Endometrium (tissue), 2 donors: ENCODE data around the gene FAM181B.

Source experiments
- FAIRE-seq: peaks from 2 replicates; lab custom pipeline; 2012; peaks lifted over from hg19 to GRCh38; lab: Jason Lieb, UNC
- donor health status: control.
- donor health status: control.

The FAM181B gene, protein sequence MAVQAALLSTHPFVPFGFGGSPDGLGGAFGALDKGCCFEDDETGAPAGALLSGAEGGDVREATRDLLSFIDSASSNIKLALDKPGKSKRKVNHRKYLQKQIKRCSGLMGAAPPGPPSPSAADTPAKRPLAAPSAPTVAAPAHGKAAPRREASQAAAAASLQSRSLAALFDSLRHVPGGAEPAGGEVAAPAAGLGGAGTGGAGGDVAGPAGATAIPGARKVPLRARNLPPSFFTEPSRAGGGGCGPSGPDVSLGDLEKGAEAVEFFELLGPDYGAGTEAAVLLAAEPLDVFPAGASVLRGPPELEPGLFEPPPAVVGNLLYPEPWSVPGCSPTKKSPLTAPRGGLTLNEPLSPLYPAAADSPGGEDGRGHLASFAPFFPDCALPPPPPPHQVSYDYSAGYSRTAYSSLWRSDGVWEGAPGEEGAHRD

DNA sequence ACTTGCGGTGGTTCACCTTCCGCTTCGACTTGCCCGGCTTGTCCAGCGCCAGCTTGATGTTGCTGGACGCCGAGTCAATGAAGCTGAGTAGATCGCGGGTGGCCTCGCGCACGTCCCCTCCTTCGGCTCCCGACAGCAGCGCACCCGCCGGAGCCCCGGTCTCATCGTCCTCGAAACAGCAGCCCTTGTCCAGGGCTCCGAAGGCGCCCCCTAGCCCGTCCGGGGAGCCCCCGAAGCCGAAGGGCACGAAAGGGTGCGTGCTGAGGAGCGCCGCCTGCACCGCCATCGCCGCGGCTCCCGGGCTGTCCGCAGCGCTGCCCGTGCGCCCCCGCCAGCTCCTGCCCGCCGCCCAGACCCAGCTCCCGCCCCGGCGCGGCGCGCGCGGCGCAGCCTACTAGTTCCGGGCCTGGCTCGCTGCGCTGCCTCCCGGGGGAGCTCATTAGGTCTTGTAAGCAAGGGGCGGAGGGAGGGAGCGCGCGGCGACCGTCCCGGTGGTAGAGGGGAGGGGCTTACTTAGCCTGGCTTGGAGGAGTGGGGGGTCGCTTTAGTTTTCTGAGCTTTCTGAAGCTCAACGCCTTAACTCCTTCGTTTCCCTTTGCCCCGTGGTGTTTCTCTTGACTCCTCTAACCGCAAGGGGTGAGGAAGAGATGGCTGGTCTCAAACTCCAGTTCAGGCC is at the start of gene FAM181B:
FAM181B (minus strand) TSS at position 421 of the 676 bp plus-strand sequence; CDS start at position 286, 135 bp downstream.
- FAIRE-seq: no peak

DNA sequence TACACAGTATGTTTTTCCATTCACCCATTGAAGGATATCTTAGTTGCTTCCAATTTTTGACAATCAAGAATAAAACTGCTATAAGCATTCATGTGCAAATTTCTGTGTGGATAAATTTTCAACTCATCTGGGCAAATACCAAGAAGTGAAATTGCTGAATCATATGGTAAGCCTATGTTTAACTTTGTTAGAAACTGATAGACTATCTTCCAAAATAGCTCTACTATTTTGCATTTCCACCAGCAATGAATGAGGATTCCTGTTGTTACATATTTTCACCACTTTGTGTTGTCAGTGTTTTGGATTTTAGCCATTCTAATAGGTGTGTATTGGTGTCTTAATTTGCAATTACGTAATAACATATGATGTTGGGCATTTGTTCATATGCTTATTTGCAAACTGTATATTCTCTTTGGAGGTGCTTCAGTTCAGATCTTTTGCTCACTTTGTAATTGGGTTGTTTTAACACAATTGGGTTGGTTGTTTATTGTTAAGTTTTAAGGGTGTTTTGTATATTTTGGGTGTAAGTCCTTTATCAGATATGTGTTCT is 49.2 kb upstream of the FAM181B start:
- FAIRE-seq: no peak

- peak; percentile 99 for FAIRE-seq
Observed at GRCh38 chr11:82778776-82779175, 45.1 kb upstream of the FAM181B start.

DNA sequence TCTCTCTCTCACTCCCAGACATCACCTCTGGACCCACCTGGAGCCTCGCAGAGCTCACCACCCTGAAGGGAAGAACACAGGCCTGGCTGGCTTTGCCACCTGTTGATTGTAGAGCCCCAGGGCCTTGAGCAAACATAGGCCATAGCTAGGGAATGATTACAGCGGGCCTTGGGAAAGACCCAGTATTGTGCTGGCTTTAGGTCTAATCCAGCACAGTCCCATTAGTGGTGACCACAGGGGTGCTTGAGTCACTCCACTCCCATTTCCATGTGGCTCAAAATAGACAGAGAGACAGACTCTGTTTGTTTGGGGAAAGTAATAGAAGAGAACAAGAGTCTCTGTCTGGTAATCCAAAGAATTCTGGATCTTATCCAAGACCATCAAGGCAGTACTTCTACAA is 42.7 kb upstream of the FAM181B start:
- FAIRE-seq: no peak

DNA sequence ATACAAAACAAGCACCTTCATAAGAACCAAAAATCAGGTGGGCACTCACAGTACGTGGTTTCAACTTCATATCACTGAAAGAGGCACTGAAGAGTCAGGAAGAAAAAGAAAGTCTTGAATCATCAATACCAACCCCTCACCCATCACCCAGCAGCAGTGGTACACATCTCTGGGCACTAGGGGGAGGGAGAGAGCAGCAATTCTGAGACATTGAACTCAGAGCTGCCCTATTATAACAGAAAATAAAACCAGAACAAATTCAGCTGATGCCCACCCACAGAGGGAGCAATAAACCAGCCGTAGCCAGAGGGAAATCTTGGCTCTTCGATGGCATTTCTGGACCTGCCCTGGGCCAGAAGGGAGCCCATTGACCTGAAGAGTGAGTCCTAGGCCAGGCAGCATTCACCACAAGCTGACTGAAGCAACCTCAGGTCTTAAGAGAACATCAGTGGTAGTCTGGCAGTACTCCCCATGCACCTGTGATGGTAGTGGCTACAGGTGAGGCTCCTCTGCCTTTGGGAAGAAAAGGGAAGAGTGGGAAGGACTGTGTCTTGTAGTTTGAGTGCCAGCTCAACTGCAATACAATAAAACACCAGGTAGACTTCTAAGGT is 42.2 kb upstream of the FAM181B start:
- no peak for FAIRE-seq

DNA sequence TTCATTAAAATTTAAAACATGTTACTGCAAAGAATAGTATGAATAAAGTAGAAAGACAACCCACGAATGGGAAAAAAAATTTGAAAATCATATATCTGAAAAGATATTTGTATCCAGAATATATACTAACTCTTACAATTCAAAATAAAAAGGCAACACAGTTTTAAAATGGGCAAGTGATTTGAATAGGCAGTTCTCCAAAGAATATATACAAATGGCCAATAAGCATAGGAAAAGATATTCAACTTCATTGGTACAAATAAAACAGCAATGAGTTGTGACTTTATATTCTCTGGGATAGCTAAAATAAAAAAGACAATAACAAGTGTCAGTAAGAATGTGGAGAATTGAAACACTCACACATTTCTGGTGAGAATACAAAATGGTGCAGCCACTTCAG is 41.6 kb upstream of the FAM181B start:
- FAIRE-seq: no peak

DNA sequence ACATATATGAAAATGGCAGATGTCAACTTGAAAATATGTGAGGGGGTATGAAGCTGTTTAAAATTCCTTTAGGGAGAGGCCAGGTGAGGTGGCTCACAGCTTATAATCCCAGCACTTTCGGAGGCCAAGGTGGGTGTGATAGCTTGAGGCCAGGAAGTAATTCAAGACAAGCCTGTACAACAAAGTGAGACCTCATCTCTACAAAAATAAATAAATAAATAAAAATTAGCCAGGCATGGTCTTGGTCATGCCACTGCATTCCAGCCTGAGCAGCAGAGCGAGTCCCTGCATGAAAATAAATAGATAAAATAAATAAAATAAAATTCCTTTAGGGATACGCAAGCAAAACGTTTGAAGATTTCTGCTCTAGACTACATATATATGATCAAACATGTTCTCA is 38.1 kb upstream of the FAM181B start:
- FAIRE-seq: no peak

GRCh38 chr11:82767123-82767522 is 33.5 kb upstream of the FAM181B start:
- FAIRE-seq: no peak

DNA sequence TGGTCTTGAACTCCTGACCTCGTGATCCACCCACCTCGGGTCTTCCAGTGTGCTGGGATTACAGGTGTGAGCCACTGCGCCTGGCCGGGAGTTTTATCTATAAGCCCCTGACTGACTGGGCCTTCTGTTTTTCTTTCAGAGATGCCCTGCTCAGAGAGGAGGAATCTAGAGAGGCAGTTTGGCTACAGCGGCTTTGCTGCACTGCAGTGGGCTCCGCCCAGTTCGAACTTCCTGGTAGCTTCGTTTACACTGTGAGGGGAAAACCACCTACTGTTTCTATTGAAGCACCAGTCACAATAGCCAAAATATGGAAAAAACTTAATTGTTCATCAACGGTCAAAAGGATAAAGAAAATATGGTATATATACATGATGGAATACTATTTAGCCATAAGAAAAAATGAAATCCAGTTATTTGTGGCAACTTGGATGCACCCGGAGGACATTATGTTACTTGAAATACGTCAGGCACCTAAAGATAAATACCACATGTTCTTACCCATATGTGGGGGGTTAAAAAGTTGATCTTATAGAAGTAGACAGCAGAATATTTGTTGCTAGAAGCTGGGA is 31.9 kb upstream of the FAM181B start:
- no peak for FAIRE-seq

- FAIRE-seq: no peak
Observed at GRCh38 chr11:82763167-82763566, 29.5 kb upstream of the FAM181B start.

GRCh38 chr11:82759649-82760048 is 26.0 kb upstream of the FAM181B start:
- FAIRE-seq: no peak

- FAIRE-seq: no peak
Observed at GRCh38 chr11:82757660-82758357, 24.1 kb upstream of the FAM181B start.

DNA sequence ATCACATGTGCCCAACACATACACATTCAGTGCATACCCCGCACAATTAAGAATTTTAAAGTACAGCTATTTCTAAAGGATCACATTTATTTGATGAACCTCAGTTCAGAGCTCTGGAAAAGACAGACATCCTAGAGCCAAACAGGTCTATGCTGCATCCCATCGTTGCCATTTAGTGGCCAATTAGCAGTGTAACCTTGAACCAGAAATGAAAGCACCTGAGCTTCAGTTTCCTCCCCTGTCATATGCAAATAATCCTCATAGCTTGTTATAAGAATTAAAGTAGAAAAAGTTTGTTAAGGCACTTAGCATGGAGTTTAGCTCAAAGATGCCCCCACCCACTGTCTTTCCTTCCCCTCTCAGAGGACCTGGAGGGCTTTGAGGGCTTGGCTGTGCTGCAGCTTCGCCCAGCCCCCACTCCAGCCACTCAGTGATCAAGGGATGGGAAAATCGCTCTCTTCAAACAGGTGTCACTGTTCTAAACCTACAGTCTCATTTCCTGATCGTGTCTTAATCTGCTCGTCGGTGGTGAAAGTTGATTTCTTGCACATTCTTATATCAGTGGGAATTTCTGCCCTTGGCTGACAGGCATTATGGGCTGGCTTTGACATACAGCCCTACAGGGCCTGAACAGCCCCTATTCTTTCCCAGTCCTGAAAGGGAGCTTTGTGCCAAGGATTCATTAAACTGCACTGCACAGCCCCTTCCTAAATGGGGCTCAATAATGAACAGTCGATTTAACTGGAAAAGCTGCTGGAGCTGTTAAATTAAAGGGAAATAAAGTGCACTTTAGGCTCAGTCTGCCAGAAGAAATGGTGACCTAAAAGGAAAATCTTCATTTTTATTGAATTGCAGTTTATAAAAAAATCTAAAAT is 23.3 kb upstream of the FAM181B start:
- FAIRE-seq: no peak

- FAIRE-seq: no peak
Observed at GRCh38 chr11:82754410-82754809, 20.7 kb upstream of the FAM181B start.

- FAIRE-seq: no peak
Observed at GRCh38 chr11:82753921-82754320, 20.3 kb upstream of the FAM181B start.

DNA sequence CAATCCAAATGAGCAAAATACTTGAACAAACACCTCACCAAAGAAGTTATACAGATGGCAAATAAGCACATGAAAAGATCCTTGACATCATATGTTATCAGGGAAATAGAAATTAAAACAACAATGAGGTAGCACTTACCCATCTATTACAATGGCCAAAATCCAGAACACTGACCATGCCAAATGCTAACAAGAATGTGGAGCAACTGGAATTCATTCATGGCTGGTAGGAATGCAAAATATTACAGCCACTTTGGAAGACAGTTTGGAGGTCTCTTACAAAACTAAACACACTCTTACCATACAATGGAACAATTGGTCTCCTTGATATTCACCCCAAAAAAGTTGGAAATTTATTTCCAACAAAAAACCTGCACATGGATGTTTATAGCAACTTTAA is 19.1 kb upstream of the FAM181B start:
- no peak for FAIRE-seq

DNA sequence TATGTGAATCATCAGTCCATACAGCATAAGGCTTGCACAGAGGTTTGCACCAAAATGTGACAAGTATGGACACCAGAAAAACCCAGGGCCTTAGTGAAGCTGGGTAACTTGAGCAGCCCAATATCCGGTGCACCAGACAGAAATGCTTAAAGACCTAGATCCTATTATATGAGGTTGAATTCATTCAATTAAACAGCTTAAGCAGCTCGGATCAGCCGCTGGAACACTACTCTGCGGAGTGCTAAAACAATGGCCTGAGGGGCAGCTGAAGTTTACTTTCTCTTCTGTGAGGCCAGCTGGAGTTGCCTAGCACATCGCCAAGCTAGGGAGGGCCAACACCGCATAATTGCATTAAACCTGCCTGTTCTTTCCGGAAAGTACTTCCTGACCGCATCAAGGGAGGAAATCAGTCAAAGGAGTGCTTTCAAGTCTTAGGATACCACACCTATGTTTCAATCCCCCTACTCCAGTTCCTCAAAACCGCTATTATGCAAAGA is 17.0 kb upstream of the FAM181B start:
- FAIRE-seq: no peak

GRCh38 chr11:82747471-82747870 is 13.8 kb upstream of the FAM181B start:
- FAIRE-seq: no peak

DNA sequence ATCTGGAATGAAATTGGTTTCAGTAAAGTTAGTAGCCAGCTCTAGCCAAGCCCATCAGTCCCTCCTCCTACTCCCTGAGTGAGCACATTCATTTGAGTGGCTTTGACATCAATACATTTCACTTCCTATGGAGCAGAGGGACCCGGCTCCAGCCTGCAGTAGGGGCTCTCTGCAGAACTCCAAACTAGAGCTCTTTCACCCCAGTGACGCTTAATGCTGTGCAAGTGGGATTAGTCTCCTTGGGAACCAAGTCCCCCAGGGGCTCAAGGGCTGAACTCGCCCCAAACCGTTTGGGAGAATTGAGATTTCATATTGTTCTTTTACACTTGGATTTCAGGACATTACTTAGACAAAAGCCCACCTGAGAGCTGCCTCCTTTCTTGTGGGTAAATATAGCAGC is 4.4 kb upstream of the FAM181B start:
- no peak for FAIRE-seq

- FAIRE-seq: no peak
Observed at GRCh38 chr11:82734120-82734479, 436 bp upstream of the FAM181B start.
